ENCODE data around the gene NUDT8.

DNA sequence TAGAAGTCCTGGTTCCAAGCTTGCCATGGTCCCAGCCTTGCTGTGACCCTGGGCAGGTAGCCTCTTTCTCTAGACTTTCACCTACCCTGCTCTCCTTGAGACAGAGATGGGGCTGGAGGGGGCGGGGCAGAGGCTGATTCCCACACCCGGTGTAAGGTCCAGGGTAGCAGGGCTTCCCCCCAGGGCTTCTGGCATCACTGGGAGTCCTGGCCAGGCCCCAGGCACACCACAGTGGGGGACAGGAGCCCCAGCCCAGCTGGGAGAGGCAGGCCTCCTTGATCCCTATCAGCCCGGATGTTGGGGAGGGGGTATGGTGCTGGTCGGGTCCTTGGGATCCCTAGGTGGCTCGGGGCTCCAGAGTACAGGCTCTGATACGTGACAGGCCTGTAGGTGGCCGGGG, 1.7 kb upstream of the NUDT8 start:
- TF ChIP-seq, protein P1, sequence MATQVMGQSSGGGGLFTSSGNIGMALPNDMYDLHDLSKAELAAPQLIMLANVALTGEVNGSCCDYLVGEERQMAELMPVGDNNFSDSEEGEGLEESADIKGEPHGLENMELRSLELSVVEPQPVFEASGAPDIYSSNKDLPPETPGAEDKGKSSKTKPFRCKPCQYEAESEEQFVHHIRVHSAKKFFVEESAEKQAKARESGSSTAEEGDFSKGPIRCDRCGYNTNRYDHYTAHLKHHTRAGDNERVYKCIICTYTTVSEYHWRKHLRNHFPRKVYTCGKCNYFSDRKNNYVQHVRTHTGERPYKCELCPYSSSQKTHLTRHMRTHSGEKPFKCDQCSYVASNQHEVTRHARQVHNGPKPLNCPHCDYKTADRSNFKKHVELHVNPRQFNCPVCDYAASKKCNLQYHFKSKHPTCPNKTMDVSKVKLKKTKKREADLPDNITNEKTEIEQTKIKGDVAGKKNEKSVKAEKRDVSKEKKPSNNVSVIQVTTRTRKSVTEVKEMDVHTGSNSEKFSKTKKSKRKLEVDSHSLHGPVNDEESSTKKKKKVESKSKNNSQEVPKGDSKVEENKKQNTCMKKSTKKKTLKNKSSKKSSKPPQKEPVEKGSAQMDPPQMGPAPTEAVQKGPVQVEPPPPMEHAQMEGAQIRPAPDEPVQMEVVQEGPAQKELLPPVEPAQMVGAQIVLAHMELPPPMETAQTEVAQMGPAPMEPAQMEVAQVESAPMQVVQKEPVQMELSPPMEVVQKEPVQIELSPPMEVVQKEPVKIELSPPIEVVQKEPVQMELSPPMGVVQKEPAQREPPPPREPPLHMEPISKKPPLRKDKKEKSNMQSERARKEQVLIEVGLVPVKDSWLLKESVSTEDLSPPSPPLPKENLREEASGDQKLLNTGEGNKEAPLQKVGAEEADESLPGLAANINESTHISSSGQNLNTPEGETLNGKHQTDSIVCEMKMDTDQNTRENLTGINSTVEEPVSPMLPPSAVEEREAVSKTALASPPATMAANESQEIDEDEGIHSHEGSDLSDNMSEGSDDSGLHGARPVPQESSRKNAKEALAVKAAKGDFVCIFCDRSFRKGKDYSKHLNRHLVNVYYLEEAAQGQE (IDR thresholded peaks at IDR 0.05; ENCODE audit: low read depth, low read length) = no peak
- TF ChIP-seq, protein P2, sequence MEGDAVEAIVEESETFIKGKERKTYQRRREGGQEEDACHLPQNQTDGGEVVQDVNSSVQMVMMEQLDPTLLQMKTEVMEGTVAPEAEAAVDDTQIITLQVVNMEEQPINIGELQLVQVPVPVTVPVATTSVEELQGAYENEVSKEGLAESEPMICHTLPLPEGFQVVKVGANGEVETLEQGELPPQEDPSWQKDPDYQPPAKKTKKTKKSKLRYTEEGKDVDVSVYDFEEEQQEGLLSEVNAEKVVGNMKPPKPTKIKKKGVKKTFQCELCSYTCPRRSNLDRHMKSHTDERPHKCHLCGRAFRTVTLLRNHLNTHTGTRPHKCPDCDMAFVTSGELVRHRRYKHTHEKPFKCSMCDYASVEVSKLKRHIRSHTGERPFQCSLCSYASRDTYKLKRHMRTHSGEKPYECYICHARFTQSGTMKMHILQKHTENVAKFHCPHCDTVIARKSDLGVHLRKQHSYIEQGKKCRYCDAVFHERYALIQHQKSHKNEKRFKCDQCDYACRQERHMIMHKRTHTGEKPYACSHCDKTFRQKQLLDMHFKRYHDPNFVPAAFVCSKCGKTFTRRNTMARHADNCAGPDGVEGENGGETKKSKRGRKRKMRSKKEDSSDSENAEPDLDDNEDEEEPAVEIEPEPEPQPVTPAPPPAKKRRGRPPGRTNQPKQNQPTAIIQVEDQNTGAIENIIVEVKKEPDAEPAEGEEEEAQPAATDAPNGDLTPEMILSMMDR (IDR thresholded peaks at IDR 0.05 in 2 of 3, conservative IDR thresholded peaks at IDR 0.05 in 1 of 3; ENCODE audit: control insufficient read depth in 2 of 3, extremely low read depth in 1 of 3, insufficient read depth in 1 of 3, low read depth in 3 of 3, low read length in 3 of 3) = no peak
